GM12875 (cell line): ENCODE results near the gene SOX6.
"Not testable (repeated sequence)": the region's sequence is repeated elsewhere in the genome, so short reads cannot be mapped to it uniquely, and the experiment has no call there.

ENCODE experiments used
- H3K4me3 ChIP-seq: one replicate; pipeline ENCODE4 v1.5.1; 2011; ENCODE audit warnings: low read depth, low read length, control low read depth
- TF ChIP-seq, protein P1 (sequence below): IDR thresholded peaks from 2 replicates; pipeline ENCODE4 v1.5.1; 2011; ENCODE audit warnings: low read depth, mild to moderate bottlenecking, control low read depth, inconsistent platforms, low read length, moderate library complexity, borderline replicate concordance; ENCODE audit not compliant: insufficient read depth

SOX6 gene

DNA sequence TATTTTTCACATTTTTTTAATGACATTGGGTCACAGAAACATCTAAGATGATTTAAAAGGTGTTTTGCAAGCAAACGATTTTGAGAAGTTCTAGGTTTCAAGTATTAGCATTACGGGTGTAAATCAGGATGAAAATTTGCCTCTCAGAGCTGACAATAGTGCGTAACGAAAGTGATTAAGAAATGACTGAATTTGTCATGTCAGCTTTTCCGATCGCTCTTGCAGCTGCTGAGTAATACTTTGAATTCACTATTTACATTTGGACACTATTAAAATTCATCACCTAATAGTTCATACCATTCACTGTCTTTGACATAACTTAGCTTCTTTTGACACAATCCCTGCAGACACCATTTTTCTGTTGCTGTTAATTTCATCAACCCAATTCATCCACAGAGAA lies 205.2 kb downstream of the SOX6 start:
- TF ChIP-seq, protein P1, sequence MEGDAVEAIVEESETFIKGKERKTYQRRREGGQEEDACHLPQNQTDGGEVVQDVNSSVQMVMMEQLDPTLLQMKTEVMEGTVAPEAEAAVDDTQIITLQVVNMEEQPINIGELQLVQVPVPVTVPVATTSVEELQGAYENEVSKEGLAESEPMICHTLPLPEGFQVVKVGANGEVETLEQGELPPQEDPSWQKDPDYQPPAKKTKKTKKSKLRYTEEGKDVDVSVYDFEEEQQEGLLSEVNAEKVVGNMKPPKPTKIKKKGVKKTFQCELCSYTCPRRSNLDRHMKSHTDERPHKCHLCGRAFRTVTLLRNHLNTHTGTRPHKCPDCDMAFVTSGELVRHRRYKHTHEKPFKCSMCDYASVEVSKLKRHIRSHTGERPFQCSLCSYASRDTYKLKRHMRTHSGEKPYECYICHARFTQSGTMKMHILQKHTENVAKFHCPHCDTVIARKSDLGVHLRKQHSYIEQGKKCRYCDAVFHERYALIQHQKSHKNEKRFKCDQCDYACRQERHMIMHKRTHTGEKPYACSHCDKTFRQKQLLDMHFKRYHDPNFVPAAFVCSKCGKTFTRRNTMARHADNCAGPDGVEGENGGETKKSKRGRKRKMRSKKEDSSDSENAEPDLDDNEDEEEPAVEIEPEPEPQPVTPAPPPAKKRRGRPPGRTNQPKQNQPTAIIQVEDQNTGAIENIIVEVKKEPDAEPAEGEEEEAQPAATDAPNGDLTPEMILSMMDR: no peak
- no peak overlapping the region for H3K4me3 ChIP-seq

DNA sequence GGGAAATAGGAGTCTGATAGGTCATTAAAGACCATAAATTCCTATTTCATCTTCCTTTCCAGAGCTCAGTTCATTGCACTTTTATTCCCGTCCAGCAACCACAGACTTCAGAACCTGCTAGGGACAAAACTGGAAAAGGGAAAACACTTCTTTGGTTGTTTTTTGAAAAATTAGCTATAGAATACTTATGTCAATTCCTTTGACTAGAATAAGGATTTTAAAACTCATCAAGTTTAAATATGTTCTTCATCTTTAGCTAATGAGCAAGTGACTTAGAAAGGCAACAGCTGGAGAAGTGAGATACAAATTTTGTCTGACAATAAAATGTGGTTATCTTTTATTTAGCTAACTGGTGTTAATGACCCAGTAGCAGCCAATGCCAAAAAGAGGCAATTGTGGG lies 206.9 kb downstream of the SOX6 start:
- no peak overlapping the region for H3K4me3 ChIP-seq
- TF ChIP-seq, protein P1: no peak

DNA sequence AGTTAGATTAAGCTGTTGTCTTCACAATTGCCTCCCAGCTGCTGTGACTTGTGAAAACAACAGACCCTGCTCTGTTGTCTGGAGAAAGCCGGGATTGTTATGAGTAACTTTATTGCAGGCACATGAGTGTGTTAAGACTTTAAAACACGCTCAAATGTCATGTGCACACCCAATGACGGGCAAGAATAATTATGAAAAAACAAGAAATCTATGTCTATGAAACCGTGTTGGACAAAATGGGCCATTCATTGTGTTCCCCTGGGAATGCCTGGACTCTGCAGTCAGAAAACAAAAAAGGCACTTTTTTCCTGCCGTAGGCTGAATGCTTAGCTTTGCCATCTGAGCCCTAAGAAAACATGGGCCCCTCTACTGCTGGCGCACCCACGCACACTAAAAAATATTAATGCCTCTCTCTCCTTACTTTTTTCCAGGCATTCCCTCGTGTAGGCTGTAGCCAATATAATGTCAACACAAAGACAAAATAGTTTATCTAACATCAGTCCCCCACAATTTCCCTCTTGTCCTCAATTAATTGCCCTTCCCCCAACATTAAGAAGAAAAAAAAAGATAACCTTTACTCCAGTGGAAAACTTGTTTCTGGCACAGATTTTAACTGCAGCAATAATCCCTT lies 207.9 kb downstream of the SOX6 start:
- no peak overlapping the region for H3K4me3 ChIP-seq
- TF ChIP-seq, protein P1: no peak

DNA sequence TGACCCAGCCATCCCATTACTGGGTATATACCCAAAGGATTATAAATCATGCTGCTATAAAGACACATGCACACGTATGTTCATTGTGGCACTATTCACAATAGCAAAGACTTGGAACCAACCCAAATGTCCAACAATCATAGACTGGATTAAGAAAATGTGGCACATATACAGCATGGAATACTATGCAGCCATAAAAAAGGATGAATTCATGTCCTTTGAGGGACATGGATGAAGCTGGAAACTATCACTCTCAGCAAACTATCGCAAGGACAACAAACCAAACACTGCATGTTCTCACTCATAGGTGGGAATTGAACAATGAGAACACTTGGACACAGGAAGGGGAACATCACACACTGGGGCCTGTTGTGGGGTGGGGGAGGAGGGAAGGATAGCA lies 209.4 kb downstream of the SOX6 start:
- H3K4me3 ChIP-seq: not testable (repeated sequence)

DNA sequence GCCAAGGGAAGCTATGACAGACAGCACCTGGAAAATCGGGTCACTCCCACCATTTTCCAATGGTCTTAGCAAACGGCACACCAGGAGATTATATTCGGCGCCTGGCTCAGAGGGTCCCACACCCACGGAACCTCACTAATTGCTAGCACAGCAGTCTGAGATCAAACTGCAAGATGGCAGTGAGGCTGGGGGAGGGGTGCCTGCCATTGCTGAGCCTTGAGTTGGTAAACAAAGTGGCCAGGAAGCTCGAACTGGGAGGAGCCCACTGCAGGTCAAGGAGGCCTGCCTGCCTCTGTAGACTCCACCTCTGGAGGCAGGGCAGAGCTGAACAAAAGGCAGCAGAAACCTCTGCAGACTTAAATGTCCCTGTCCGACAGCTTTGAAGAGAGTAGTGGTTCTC lies 214.7 kb downstream of the SOX6 start:
- H3K4me3 ChIP-seq: not testable (repeated sequence)

DNA sequence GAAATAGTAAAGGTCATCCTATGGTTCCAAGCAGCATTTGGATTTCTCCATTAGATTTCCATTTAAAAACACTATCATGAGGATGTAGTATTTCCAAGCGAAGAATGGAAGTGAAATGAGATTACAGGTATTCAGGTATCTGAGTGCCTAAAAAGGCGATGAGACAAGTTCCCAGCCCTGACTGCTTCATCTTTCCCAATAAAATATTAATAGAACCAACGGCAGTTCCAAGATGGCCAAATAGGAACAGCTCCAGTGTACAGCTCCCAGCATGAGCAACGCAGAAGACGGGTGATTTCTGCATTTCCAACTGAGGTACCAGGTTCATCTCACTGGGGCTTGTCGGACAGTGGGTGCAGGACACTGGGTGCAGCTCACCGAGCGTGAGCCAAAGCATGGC lies 215.2 kb downstream of the SOX6 start:
- H3K4me3 ChIP-seq: not testable (repeated sequence)

DNA sequence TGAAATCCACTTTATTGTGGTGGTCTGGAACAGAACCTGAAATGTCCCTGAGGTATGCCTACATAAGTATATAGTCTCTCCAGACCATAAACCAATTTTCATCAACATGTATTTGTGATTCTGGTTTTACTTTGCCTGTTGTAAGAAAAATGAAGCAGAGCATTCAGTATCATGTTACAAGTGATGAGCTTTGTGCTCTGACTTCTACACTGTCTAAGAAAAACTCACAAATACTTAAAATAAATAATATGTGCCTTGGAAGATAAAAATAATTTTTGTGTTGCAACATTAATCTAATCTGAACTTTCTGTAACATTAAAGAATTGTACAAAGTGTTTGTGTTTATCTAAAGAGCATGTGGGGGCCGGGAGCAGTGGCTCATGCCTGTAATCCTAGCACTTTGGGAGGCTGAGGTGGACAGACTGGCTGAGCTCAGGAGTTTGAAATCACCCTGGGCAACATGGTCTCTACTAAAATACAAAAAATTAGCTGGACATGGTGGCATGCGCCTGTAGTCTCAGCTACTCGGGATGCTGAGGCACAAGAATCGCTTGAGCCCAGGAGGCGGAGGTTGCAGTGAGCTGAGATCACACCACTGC lies 219.5 kb downstream of the SOX6 start:
- TF ChIP-seq, protein P1: no peak
- no peak overlapping the region for H3K4me3 ChIP-seq

DNA sequence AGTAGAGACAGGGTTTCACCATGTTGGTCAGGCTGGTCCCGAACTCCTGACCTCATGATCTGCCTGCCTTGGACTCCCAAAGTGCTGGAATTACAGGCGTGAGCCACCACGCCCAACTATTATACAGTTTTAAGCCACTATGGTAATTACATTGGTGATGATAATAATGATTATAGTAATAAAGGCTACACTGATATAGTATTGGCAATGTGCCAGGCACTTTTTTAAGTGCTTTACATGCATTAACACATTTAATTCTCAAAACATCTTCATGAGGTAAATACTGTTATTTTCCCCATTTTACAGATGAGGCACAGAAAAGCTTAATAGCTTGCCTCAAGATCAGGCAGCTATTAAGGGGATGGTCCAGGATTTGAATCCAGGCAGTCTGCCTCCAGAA lies 222.5 kb downstream of the SOX6 start:
- H3K4me3 ChIP-seq: no peak overlapping the region
- TF ChIP-seq, protein P1: no peak

DNA sequence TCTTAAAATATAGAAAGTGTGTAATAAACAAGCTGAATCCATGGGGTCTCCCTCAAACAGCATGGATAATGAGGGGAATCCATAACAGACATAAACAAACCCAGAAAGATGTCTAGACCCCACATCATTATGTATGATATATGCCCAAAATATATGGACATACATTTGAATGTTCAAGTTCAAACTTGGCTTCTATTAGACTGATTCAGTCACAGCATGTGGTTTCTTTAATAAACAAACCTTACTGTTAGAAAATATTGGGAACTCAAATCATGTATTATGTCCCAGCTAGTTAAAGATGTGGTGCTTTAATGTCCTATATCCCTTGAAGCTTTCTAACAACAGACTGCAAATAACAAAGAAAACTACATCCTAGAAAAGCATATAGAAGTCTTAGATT lies 228.6 kb downstream of the SOX6 start:
- no peak overlapping the region for H3K4me3 ChIP-seq
- TF ChIP-seq, protein P1: no peak
